HepG2 (cell line): ENCODE results near the gene SRC. TPM values are rescaled to one million over a fixed set of nuclear protein-coding genes. Genes with fewer than 3 reads are reported as not detected.

ENCODE experiments used
- ADNP ChIP-seq: sonication (generic); formaldehyde crosslinking; IDR thresholded peaks from 2 replicates; pipeline ENCODE4 v1.4.0; 2020; ENCODE audit warnings: missing genetic modification reagents
- ARNT2 ChIP-seq: sonication (generic); formaldehyde crosslinking; IDR thresholded peaks from 2 replicates; pipeline ENCODE4 v1.8.0; 2022; ENCODE audit warnings: mild to moderate bottlenecking, low read depth, missing genetic modification reagents, moderate library complexity
- CENPT ChIP-seq: sonication (generic); formaldehyde crosslinking; IDR thresholded peaks from 2 replicates; pipeline ENCODE4 v1.8.0; 2022; ENCODE audit warnings: low read depth, mild to moderate bottlenecking, moderate library complexity, missing genetic modification reagents
- HOXA3 ChIP-seq: sonication (generic); formaldehyde crosslinking; IDR thresholded peaks from 2 replicates; pipeline ENCODE4 v1.5.0; 2020; ENCODE audit warnings: missing genetic modification reagents
- KLF13 ChIP-seq: sonication (generic); formaldehyde crosslinking; IDR thresholded peaks from 2 replicates; pipeline ENCODE4 v1.4.0; 2020; ENCODE audit warnings: mild to moderate bottlenecking, missing genetic modification reagents
- MIER2 ChIP-seq: IDR thresholded peaks from 2 replicates; pipeline ENCODE4 v1.6.1; 2016; ENCODE audit warnings: missing biosample characterization, missing genetic modification reagents
- NPAS2 ChIP-seq: sonication (generic); formaldehyde crosslinking; IDR thresholded peaks from 2 replicates; pipeline ENCODE4 v1.8.0; 2022; ENCODE audit warnings: mild to moderate bottlenecking, missing genetic modification reagents, borderline replicate concordance
- NR2C2 ChIP-seq: sonication (generic); formaldehyde crosslinking; IDR thresholded peaks from 2 replicates; pipeline ENCODE4 v1.4.0; 2020; ENCODE audit warnings: missing genetic modification reagents, mild to moderate bottlenecking, moderate library complexity, borderline replicate concordance
- PHF21A ChIP-seq: sonication (generic); formaldehyde crosslinking; IDR thresholded peaks from 2 replicates; pipeline ENCODE4 v1.5.0; 2020; ENCODE audit warnings: mild to moderate bottlenecking, missing genetic modification reagents
- SALL2 ChIP-seq: sonication (generic); formaldehyde crosslinking; IDR thresholded peaks from 2 replicates; pipeline ENCODE4 v1.8.1; 2023; ENCODE audit warnings: mild to moderate bottlenecking, missing genetic modification reagents, inconsistent platforms
- TEAD2 ChIP-seq: sonication (generic); formaldehyde crosslinking; IDR thresholded peaks from 2 replicates; pipeline ENCODE4 v1.9.0; 2021; ENCODE audit warnings: missing genetic modification reagents
- ZBTB7A ChIP-seq: sonication (generic); formaldehyde crosslinking; IDR thresholded peaks from 2 replicates; pipeline ENCODE4 v1.8.0; 2022; ENCODE audit warnings: mild to moderate bottlenecking, missing genetic modification reagents
- ZNF232 ChIP-seq: sonication (generic); formaldehyde crosslinking; IDR thresholded peaks from 2 replicates; pipeline ENCODE4 v1.4.0; 2020; ENCODE audit warnings: missing genetic modification reagents, borderline replicate concordance
- ZNF30 ChIP-seq: sonication (generic); formaldehyde crosslinking; IDR thresholded peaks from 2 replicates; pipeline ENCODE4 v1.5.0; 2020; ENCODE audit warnings: mild to moderate bottlenecking, missing genetic modification reagents
- ZNF556 ChIP-seq: sonication (generic); formaldehyde crosslinking; IDR thresholded peaks from 2 replicates; pipeline ENCODE4 v1.4.0; 2020; ENCODE audit warnings: mild to moderate bottlenecking, missing genetic modification reagents, borderline replicate concordance
- polyA plus RNA-seq, 8 experiments: library from polyadenylated mRNA; depleted of rRNA in 3 of 8; stranded (reverse) in 7 of 8; unstranded in 1 of 8; fragments of >200 nt; fragmentation: Illumina TruSeq in 4 of 8; extraction: Trizol in 4 of 8; gene quantifications; 2 replicates each; pipeline versions ENCODE4 v1.2.1 to v1.2.3, GENCODE V29; 2011 to 2016; ENCODE audit warnings: low read depth in 4 of 8, missing spikeins in 1 of 8, mixed read lengths in 1 of 8; ENCODE audit not compliant: insufficient read depth in 1 of 8
- total RNA-seq, 5 experiments: library from RNA; depleted of rRNA; stranded (reverse); fragments of >200 nt; fragmentation: Illumina TruSeq; extraction: Trizol; gene quantifications; 2 replicates each; pipeline ENCODE4 v1.2.3, GENCODE V29; 2016; ENCODE audit warnings: low read depth in 1 of 5
- TF ChIP-seq, protein P1 (sequence below): sonication (generic); formaldehyde crosslinking; IDR thresholded peaks from 2 replicates; pipeline ENCODE4 v1.4.0; 2020; ENCODE audit warnings: mild to moderate bottlenecking, missing genetic modification reagents
- TF ChIP-seq, protein P2 (sequence below): sonication (generic); formaldehyde crosslinking; IDR thresholded peaks from 2 replicates; pipeline ENCODE4 v1.4.0; 2020; ENCODE audit warnings: mild to moderate bottlenecking, missing genetic modification reagents
- TF ChIP-seq, protein P3 (sequence below): sonication (generic); formaldehyde crosslinking; IDR thresholded peaks from 2 replicates; pipeline ENCODE4 v1.4.0; 2020; ENCODE audit warnings: mild to moderate bottlenecking, missing genetic modification reagents
- TF ChIP-seq, protein P4 (sequence below): sonication (generic); formaldehyde crosslinking; IDR thresholded peaks from 2 replicates; pipeline ENCODE4 v1.8.1; 2023; ENCODE audit warnings: mild to moderate bottlenecking, moderate library complexity, missing genetic modification reagents

The SRC gene
- total and polyA plus RNA-seq, 2 of the 13 experiments (the other 11 are each of a cell fraction or from before 2014, with no cell fraction given): 54.7 to 192 TPM

DNA sequence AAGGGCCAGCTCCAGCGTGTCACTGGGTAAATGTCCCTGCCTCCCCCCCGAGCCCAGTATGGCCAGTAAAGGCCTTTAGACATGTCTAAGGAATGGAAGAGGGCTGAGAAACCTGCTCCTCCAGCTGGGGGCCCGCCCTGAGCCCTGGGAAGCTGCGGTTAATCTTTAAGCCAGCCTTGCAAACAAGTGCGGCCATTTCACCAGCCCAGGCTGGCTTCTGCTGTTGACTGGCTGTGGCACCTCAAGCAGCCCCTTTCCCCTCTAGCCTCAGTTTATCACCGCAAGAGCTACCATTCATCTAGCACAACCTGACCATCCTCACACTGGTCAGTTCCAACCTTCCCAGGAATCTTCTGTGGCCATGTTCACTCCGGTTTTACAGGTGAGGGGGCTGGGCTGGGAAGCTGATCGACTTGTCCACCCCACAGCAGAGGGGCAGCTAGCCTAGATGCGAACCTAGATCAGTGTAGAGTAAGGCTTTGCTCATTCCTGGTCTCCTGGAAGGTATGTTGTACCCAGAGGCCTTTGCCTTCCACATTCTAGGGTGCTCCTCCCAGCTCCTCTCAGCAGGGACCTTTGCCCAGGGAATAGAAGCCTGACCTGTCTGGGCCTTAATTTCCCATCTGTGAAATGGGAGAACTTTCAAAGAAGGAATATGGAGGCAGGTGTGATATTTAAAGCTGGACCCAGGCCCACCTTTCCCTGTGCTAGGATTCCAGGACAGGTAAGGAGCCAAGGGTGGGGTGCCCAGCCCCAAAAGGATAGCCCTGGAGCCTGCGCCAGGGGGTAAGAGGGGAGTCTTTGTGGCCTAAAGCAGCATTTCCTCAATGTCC is 1.2 kb upstream of the SRC start (continued):
- no peak; the same call in none of the 2 replicates for TF ChIP-seq SALL2 (CRISPR knock-in tag)
- TF ChIP-seq, protein P1, sequence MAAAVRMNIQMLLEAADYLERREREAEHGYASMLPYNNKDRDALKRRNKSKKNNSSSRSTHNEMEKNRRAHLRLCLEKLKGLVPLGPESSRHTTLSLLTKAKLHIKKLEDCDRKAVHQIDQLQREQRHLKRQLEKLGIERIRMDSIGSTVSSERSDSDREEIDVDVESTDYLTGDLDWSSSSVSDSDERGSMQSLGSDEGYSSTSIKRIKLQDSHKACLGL: peak; percentile 71; the same call in 1 of the 2 replicates
- TF ChIP-seq MIER2 (CRISPR knock-in tag): no peak; the same call in 1 of the 2 replicates
- TF ChIP-seq ADNP (CRISPR knock-in tag): peak; percentile 98
- TF ChIP-seq ZNF232 (CRISPR knock-in tag): no peak
- TF ChIP-seq TEAD2: no peak
- TF ChIP-seq HOXA3 (CRISPR knock-in tag): peak; percentile 80
- TF ChIP-seq KLF13: no peak; the same call in 1 of the 2 replicates
- TF ChIP-seq NR2C2: peak; percentile 51
- TF ChIP-seq ZBTB7A (CRISPR knock-in tag): peak; percentile 85
- no peak for TF ChIP-seq NPAS2 (CRISPR knock-in tag)
- peak; percentile 67; the same call in 1 of the 2 replicates for TF ChIP-seq ARNT2 (CRISPR knock-in tag)
- TF ChIP-seq, protein P2, sequence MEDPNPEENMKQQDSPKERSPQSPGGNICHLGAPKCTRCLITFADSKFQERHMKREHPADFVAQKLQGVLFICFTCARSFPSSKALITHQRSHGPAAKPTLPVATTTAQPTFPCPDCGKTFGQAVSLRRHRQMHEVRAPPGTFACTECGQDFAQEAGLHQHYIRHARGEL: peak; percentile 91
- TF ChIP-seq, protein P3, sequence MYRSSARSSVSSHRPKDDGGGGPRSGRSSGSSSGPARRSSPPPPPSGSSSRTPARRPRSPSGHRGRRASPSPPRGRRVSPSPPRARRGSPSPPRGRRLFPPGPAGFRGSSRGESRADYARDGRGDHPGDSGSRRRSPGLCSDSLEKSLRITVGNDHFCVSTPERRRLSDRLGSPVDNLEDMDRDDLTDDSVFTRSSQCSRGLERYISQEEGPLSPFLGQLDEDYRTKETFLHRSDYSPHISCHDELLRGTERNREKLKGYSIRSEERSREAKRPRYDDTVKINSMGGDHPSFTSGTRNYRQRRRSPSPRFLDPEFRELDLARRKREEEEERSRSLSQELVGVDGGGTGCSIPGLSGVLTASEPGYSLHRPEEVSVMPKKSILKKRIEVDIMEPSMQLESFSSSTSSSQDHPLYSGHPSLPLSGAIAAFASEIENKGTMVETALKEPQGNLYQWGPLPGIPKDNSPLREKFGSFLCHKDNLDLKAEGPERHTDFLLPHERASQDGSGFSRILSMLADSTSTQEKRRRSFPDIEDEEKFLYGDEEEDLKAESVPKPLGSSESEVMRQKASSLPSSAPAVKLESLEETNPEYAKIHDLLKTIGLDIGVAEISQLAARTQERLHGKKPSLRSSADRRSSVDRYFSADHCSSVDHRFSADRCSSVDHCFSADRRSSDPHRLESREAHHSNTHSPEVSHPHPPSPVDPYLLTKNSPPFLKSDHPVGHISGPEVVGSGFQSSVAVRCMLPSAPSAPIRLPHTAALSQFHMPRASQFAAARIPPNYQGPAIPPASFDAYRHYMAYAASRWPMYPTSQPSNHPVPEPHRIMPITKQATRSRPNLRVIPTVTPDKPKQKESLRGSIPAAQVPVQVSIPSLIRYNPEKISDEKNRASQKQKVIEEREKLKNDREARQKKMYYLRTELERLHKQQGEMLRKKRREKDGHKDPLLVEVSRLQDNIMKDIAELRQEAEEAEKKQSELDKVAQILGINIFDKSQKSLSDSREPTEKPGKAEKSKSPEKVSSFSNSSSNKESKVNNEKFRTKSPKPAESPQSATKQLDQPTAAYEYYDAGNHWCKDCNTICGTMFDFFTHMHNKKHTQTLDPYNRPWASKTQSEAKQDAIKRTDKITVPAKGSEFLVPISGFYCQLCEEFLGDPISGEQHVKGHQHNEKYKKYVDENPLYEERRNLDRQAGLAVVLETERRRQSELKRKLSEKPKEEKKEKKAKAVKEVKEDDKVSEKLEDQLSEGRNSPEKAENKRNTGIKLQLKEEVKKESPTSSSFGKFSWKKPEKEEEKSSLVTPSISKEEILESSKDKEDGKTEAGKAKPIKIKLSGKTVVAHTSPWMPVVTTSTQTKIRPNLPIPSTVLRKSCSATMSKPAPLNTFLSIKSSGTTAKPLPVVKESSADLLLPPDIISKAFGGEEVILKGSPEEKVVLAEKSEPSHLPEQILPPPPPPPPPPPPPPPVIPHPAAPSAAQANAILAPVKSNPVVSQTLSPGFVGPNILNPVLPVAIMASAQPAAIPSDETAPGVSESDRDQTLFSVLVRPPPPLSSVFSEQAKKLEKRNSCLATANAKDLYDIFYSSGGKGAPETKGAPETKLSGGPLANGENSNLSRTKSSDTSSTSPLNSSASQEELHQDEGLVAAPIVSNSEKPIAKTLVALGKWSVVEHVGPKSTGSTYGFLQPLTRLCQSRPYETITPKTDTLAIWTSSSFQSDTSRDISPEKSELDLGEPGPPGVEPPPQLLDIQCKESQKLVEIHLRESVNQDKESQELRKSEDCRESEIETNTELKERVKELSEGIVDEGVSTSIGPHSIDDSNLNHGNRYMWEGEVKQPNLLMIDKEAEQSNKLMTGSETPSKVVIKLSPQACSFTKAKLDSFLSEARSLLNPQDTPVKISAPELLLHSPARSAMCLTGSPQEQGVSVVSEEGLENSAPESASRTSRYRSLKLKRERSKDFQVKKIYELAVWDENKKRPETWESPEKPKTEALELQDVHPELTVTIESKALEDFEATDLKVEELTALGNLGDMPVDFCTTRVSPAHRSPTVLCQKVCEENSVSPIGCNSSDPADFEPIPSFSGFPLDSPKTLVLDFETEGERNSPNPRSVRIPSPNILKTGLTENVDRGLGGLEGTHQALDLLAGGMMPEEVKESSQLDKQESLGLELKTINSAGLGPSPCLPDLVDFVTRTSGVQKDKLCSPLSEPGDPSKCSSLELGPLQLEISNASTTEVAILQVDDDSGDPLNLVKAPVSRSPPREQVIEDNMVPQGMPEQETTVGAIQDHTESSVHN (CRISPR knock-in tag): peak; percentile 81
- 0 out of 2 replicates have a peak, but pooled peaks have one; percentile 71 for TF ChIP-seq ZNF30
- TF ChIP-seq PHF21A: peak; percentile 47
- TF ChIP-seq, protein P4, sequence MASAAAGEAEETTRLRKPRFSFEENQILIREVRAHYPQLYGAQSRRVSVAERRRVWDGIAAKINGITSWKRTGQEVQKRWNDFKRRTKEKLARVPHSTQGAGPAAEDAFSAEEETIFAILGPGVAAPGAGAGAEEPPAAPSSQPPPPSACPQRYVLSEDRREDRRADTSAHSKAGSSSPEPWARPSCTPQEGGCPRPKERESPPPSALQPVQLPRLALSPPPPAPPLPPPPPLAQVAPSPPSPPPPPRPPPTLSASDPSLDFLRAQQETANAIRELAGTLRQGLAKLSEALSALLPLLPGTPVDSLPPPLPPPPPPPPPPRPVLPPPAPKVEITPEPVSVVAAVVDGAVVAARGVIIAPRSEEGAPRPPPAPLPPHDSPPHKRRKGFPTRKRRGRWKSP: peak; percentile 86; the same call in 1 of the 2 replicates
- no peak for TF ChIP-seq CENPT (CRISPR knock-in tag)
- TF ChIP-seq ZNF556 (CRISPR knock-in tag): no peak
